Cardiac muscle cell (in vitro differentiated cells and primary cell): Measurements from ENCODE around the gene SVBP. TPM values are rescaled to one million over a fixed set of nuclear protein-coding genes. Genes with fewer than 3 reads are reported as not detected.
A peak's percentile ranks its signal among the peaks of the same experiment; 100 is the strongest.

ENCODE experiments used
- DNase-seq, 2 donors: peaks; one replicate each; pipeline versions ENCODE4 v3.0.0 to v3.0.0-alpha.2; 2010 to 2017; ENCODE audit warnings: low read depth in 1 of 2, low spot score in 1 of 2
- H3K27ac ChIP-seq: fragments of 200-600 bp; sonication (generic); 2 replicates; pipeline ENCODE4 v1.5.1; 2016
- H3K27me3 ChIP-seq: fragments of 200-600 bp; sonication (generic); 2 replicates; pipeline ENCODE4 v1.6.0; 2016; ENCODE audit warnings: control low read depth
- H3K36me3 ChIP-seq: fragments of 200-600 bp; sonication (generic); 2 replicates; pipeline ENCODE4 v1.5.1; 2016; ENCODE audit warnings: control low read depth
- H3K4me1 ChIP-seq: fragments of 200-600 bp; sonication (generic); 2 replicates; pipeline ENCODE4 v1.8.1; 2017; ENCODE audit warnings: low read depth, mild to moderate bottlenecking, mixed run types
- H3K4me3 ChIP-seq: fragments of 200-600 bp; sonication (generic); 2 replicates; pipeline ENCODE4 v1.5.1; 2016; ENCODE audit warnings: mild to moderate bottlenecking
- H3K9me3 ChIP-seq: fragments of 200-600 bp; sonication (generic); 2 replicates; pipeline ENCODE4 v1.5.1; 2017; ENCODE audit warnings: low read depth, mild to moderate bottlenecking, control low read depth
- CTCF ChIP-seq: IDR thresholded peaks from 2 replicates; pipeline ENCODE4 v1.5.1; 2012; ENCODE audit warnings: low read depth, mild to moderate bottlenecking, low read length
- polyA plus RNA-seq: library from polyadenylated mRNA; unstranded; fragments of >200 nt; fragmentation: Nextera tagmentation; extraction: Ambion mirVana; gene quantifications from 2 replicates; pipeline ENCODE4 v1.2.1, GENCODE V29; 2016
- total RNA-seq: library from RNA; depleted of rRNA; stranded (reverse); fragments of >200 nt; gene quantifications from 2 replicates; pipeline ENCODE4 v1.2.3, GENCODE V29; 2016

SVBP gene
- total and polyA plus RNA-seq, 2 experiments from 2014 or later: 35.6 to 67.8 TPM

GRCh38 chr1:42831273-42831672 is 14.1 kb upstream of the SVBP start:
- H3K4me3 ChIP-seq: no peak overlapping the region
- H3K36me3 ChIP-seq: no peaks in the 10 kb centered on the region
- no peak for TF ChIP-seq CTCF
- H3K4me1 ChIP-seq: no peaks in the 10 kb centered on the region
- H3K9me3 ChIP-seq: no peaks in the 10 kb centered on the region
- H3K27ac ChIP-seq: no peak overlapping the region
- no peak for DNase-seq
- no peaks in the 10 kb centered on the region for H3K27me3 ChIP-seq

GRCh38 chr1:42830631-42831030 is 13.4 kb upstream of the SVBP start:
- Histone ChIP-seq H3K4me1 (peaks cover under 1% of the 10 kb centered on the region), H3K27ac (no peak overlapping the region), H3K4me3 (no peak overlapping the region), H3K27me3 (no peaks in the 10 kb centered on the region), H3K9me3 (no peaks in the 10 kb centered on the region), H3K36me3 (no peaks in the 10 kb centered on the region)
- DNase-seq: no peak
- no peak for TF ChIP-seq CTCF

GRCh38 chr1:42825036-42825851 is 8.0 kb upstream of the SVBP start:
- Histone ChIP-seq H3K9me3 (no peaks in the 10 kb centered on the region), H3K4me3 (no peak overlapping the region), H3K27ac (peak overlapping the region; percentile 64), H3K4me1 (peaks cover 14% of the 10 kb centered on the region), H3K27me3 (no peaks in the 10 kb centered on the region), H3K36me3 (no peaks in the 10 kb centered on the region)
- DNase-seq: no peak
- TF ChIP-seq CTCF: no peak

- TF ChIP-seq CTCF: no peak
- no peak for DNase-seq
These were observed 7.4 kb upstream of the SVBP start for GRCh38 chr1:42824481-42825035.

GRCh38 chr1:42822800-42823392 is 5.7 kb upstream of the SVBP start:
- Histone ChIP-seq H3K9me3 (no peaks in the 10 kb centered on the region), H3K4me1 (peaks cover 14% of the 10 kb centered on the region), H3K27ac (no peak overlapping the region), H3K36me3 (no peaks in the 10 kb centered on the region), H3K4me3 (no peak overlapping the region), H3K27me3 (no peaks in the 10 kb centered on the region)
- DNase-seq: peak in 1 of 2 donors; percentile 69
- TF ChIP-seq CTCF: no peak

More at GRCh38 chr1:42824481-42825035, 7.4 kb upstream of the SVBP start:
- H3K36me3 ChIP-seq: no peaks in the 10 kb centered on the region
- no peaks in the 10 kb centered on the region for H3K9me3 ChIP-seq
- no peak overlapping the region for H3K4me3 ChIP-seq
- no peaks in the 10 kb centered on the region for H3K27me3 ChIP-seq
- peak overlapping the region; percentile 64 for H3K27ac ChIP-seq
- peaks cover 14% of the 10 kb centered on the region for H3K4me1 ChIP-seq
